Kidney epithelial cell (primary cell): ENCODE measurements around the gene SNX3. TPM values are rescaled to one million over a fixed set of nuclear protein-coding genes. Genes with fewer than 3 reads are reported as not detected.

ENCODE experiments used
- DNase-seq: peaks from one replicate; pipeline ENCODE4 v3.0.0-alpha.2; 2010; ENCODE audit warnings: low read depth
- H3K27me3 ChIP-seq: 2 replicates; pipeline ENCODE4 v1.6.0; 2011; ENCODE audit warnings: low read length; ENCODE audit not compliant: control insufficient read depth, insufficient read depth
- H3K36me3 ChIP-seq: 2 replicates; pipeline ENCODE4 v1.5.1; 2011; ENCODE audit warnings: low read length; ENCODE audit not compliant: control insufficient read depth, insufficient read depth
- H3K4me3 ChIP-seq: 2 replicates; pipeline ENCODE4 v1.5.1; 2011; ENCODE audit warnings: low read depth, mild to moderate bottlenecking, control low read depth, low read length
- total RNA-seq: library from RNA; depleted of rRNA; stranded (reverse); fragments of >200 nt; gene quantifications from 2 replicates; pipeline ENCODE4 v1.2.3, GENCODE V29; 2015
- TF ChIP-seq, protein P1 (sequence below): IDR thresholded peaks from 2 replicates; pipeline ENCODE4 v1.5.1; 2011; ENCODE audit warnings: mild to moderate bottlenecking, moderate library complexity, low read length, control low read depth, inconsistent platforms; ENCODE audit not compliant: insufficient read depth, poor library complexity, severe bottlenecking

Gene SNX3
- total RNA-seq, 1 donor from 2014 or later: 130 TPM

DNA sequence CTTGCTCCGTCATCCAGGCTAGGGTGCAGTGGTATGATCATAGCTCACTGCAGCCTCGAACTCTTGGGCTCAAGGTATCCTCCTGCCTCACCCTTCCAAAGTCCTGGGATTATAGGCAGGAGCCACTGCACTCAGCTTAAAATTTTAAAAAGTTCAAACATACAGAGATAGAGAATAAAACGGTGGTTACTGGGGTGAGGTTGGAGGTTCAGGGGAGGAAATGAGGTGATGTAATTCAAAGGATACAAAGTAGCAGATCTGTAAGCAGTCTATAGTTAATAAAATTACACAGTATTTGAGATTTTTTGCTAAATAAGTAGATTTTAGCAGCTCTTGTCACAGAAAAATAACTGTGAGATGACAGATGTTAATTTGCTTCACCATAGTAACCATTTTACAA is 26.5 kb upstream of the SNX3 start:
- TF ChIP-seq, protein P1, sequence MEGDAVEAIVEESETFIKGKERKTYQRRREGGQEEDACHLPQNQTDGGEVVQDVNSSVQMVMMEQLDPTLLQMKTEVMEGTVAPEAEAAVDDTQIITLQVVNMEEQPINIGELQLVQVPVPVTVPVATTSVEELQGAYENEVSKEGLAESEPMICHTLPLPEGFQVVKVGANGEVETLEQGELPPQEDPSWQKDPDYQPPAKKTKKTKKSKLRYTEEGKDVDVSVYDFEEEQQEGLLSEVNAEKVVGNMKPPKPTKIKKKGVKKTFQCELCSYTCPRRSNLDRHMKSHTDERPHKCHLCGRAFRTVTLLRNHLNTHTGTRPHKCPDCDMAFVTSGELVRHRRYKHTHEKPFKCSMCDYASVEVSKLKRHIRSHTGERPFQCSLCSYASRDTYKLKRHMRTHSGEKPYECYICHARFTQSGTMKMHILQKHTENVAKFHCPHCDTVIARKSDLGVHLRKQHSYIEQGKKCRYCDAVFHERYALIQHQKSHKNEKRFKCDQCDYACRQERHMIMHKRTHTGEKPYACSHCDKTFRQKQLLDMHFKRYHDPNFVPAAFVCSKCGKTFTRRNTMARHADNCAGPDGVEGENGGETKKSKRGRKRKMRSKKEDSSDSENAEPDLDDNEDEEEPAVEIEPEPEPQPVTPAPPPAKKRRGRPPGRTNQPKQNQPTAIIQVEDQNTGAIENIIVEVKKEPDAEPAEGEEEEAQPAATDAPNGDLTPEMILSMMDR: no peak
- DNase-seq: no peak

DNA sequence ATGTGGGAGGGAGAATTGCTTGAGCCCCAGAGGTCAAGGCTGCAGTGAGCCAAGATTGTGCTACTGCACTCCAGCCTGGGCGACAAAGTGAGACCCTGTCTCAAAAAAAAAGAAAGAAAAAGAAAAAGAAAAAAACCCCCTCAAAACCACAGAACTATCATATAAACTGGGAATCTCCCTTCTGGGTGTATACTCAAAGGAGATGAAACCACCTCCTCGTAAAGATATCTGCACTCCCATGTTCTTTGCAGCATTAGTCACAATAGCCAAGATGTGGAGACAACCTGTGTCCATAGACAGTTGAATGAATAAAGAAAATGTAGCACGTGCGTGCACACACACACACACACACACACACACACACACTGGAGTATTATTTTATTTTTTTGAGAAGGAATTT is 25.5 kb upstream of the SNX3 start:
- Histone ChIP-seq H3K36me3 (no peaks in the 10 kb centered on the region), H3K27me3 (no peaks in the 10 kb centered on the region), H3K4me3 (no peak overlapping the region)
- TF ChIP-seq, protein P1: no peak
- DNase-seq: no peak

More for the DNA sequence above, 26.5 kb upstream of the SNX3 start:
- Histone ChIP-seq H3K27me3 (no peaks in the 10 kb centered on the region), H3K4me3 (no peak overlapping the region), H3K36me3 (no peaks in the 10 kb centered on the region)

DNA sequence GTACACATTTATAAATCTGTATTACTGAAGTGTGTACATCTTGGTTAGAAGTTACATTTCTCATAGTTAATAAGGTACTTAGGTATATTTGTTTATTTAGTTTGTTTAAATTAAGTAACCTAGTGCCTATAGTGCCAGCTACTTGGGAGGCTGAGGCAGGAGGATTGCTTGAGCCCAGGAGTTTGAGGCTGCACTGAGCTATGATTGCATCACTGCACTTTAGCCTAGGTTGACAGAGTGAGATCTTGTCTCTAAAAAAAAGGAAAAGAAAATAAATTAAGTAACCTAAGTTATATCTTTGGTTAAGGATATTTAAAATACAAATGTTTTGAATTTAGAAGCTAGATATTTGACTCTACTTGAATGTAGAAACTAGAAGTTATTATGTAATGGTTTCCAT is 24.5 kb upstream of the SNX3 start:
- TF ChIP-seq, protein P1: no peak

DNA sequence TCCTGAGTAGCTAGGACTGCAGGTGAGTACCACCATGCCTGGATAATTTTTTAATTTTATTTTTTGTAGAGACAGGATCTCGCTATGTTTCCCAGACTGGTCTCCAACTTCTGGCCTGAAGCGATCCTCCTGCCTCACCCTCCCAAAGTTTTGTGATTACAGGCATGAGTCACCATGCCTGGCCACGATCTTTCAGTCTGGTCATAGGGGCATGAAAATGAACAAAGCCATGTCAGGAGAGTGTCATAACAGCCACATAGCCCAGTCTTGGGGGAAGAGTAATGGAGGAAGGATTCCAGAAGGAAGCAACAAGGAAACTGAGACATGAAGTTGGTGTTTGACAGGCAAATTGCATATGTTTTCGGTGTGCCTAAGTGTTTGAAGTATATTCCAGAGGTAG is 17.0 kb upstream of the SNX3 start:
- Histone ChIP-seq H3K36me3 (no peaks in the 10 kb centered on the region), H3K27me3 (no peaks in the 10 kb centered on the region), H3K4me3 (no peak overlapping the region)
- TF ChIP-seq, protein P1: no peak
- DNase-seq: no peak

More for the DNA sequence above, 24.5 kb upstream of the SNX3 start:
- no peaks in the 10 kb centered on the region for H3K27me3 ChIP-seq
- no peak overlapping the region for H3K4me3 ChIP-seq
- no peaks in the 10 kb centered on the region for H3K36me3 ChIP-seq
- no peak for DNase-seq

DNA sequence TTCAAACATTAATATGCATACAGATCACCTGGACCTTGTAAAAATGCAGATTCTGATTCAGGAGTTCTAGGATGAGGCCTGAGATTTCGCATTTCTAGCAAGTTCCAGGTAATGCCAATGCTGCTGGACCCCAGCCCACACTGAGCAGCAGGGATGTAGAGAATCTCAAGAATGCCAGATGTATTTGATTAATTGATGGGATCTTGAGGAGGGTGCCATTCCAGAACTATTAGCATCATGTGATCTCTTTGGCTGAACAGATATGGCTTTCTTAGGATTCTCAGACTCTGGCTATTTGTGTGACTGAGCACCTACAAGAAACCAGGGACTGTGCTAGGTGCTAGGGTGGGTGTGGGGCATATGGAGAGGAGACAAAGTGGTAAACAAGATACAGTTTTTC is 16.5 kb upstream of the SNX3 start:
- Histone ChIP-seq H3K36me3 (no peaks in the 10 kb centered on the region), H3K4me3 (no peak overlapping the region), H3K27me3 (no peaks in the 10 kb centered on the region)
- TF ChIP-seq, protein P1: no peak
- DNase-seq: no peak

DNA sequence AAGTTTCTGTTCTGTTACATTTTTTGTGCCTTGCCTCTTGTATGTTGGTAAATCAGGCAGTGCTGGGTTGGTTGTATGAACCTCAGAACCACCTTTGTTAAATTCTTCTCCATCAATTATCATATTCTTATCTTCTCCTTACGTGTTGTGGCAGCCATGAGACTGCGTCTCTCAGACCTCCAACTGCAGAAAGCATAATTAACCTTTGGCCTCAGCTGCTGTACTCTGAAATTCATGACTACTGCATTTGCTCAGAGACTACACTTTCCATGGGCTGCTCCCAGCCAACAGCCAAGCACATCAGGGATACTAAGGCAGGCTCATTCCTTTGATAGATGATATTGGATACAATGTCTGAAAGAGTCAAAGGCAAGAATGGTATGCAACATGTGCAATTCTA is 15.1 kb upstream of the SNX3 start:
- TF ChIP-seq, protein P1: no peak
- Histone ChIP-seq H3K36me3 (no peaks in the 10 kb centered on the region), H3K27me3 (no peaks in the 10 kb centered on the region), H3K4me3 (no peak overlapping the region)
- DNase-seq: no peak
